K562 (cell line): ENCODE measurements around the gene SRL. TPM values are rescaled to one million over a fixed set of nuclear protein-coding genes. Genes with fewer than 3 reads are reported as not detected.
A peak's percentile ranks its signal among the peaks of the same experiment; 100 is the strongest.

ENCODE experiments used
- ATAC-seq: fragments of 200-7000 bp; cut with Tn5 transposase; 3 replicates; pipeline ENCODE4 v1.9.1; 2020; ENCODE audit warnings: moderate library complexity
- BruUV-seq: library from RNA; stranded (reverse); fragments of 400-500 nt; replicated peaks from 2 replicates; lab custom pipeline; 2021; lab: Mats Ljungman, UMichigan
- CTCF ChIA-PET: fragments of 300-600 bp; formaldehyde crosslinking; extraction: SDS; loops from one replicate; lab custom pipeline; 2021; ENCODE audit warnings: low intra/inter-chr PET ratio; lab: Yijun Ruan, JAX
- POLR2A ChIA-PET: fragments of 300-600, 350-650 bp; sonication (Branson Sonifier 250); formaldehyde crosslinking; extraction: SDS; loops from one replicate; lab custom pipeline; 2021; ENCODE audit warnings: antibody characterized with exemption, inconsistent platforms; lab: Yijun Ruan, JAX
- DNase-seq, 4 experiments: peaks; one replicate each; pipeline versions ENCODE4 v3.0.0 to v3.0.0-alpha.2; 2011 to 2018; ENCODE audit warnings: low spot score in 3 of 4, mixed read lengths in 3 of 4; ENCODE audit errors: extremely low read depth in 1 of 4
- FAIRE-seq: peaks from 2 replicates; lab custom pipeline; 2011; peaks lifted over from hg19 to GRCh38; lab: Jason Lieb, UNC
- H2AFZ ChIP-seq: 2 replicates; pipeline ENCODE4 v1.6.0; 2011; ENCODE audit warnings: low read depth, low read length, control low read depth, inconsistent platforms
- H3K27ac ChIP-seq: fragments of 200-600 bp; 3 replicates; pipeline ENCODE4 v1.8.0; 2011; ENCODE audit warnings: low read depth, mild to moderate bottlenecking, control low read depth, inconsistent platforms, low read length, moderate library complexity, mixed read lengths; ENCODE audit errors: extremely low read depth
- H3K27me3 ChIP-seq, 2 experiments: fragments of 300-600 bp in 1 of 2; 2 replicates in 1 of 2; 3 replicates in 1 of 2; pipeline versions ENCODE4 v1.6.0 to v1.8.0; 2011; ENCODE audit warnings: inconsistent platforms in 2 of 2, low read length in 2 of 2, mild to moderate bottlenecking in 1 of 2, mixed read lengths in 1 of 2, moderate library complexity in 1 of 2; ENCODE audit not compliant: control insufficient read depth in 2 of 2, insufficient read depth in 2 of 2
- H3K36me3 ChIP-seq: fragments of 300-600 bp; 3 replicates; pipeline ENCODE4 v1.8.0; 2011; ENCODE audit warnings: mild to moderate bottlenecking, low read length, inconsistent platforms; ENCODE audit not compliant: control insufficient read depth, insufficient read depth
- H3K4me1 ChIP-seq, 2 experiments: fragments of 200-600 bp in 1 of 2; replicated peaks in 1 of 2; 2 replicates in 1 of 2; 3 replicates in 1 of 2; pipeline versions ENCODE4 v1.5.1 to v1.8.0; 2011; ENCODE audit warnings: inconsistent platforms in 2 of 2, low read length in 2 of 2, mild to moderate bottlenecking in 1 of 2, mixed read lengths in 1 of 2, moderate library complexity in 1 of 2; ENCODE audit not compliant: control insufficient read depth in 2 of 2, insufficient read depth in 2 of 2
- H3K4me2 ChIP-seq: 2 replicates; pipeline ENCODE4 v1.6.1; 2011; ENCODE audit warnings: low read length, control low read depth, inconsistent platforms, mixed read lengths; ENCODE audit not compliant: insufficient read depth
- H3K4me3 ChIP-seq: fragments of 200-600 bp; sonication (generic), shearing (Covaris generic); 2 replicates; pipeline ENCODE4 v1.5.1; 2016; ENCODE audit warnings: control low read depth, inconsistent platforms
- H3K79me2 ChIP-seq: fragments of 200-600 bp; 3 replicates; pipeline ENCODE4 v1.8.0; 2011; ENCODE audit warnings: low read length, inconsistent platforms; ENCODE audit not compliant: control insufficient read depth, insufficient read depth
- H3K9ac ChIP-seq, 2 experiments: 2 replicates each; pipeline versions ENCODE4 v1.6.0 to v1.6.1; 2011; ENCODE audit warnings: low read depth in 2 of 2, low read length in 2 of 2, control low read depth in 1 of 2, inconsistent platforms in 1 of 2, mild to moderate bottlenecking in 1 of 2, mixed read lengths in 1 of 2; ENCODE audit not compliant: insufficient read depth in 1 of 2
- H3K9me1 ChIP-seq: one replicate; pipeline ENCODE4 v1.6.0; 2011; ENCODE audit warnings: inconsistent platforms, mild to moderate bottlenecking, low read length, moderate library complexity; ENCODE audit not compliant: control insufficient read depth, insufficient read depth
- H3K9me3 ChIP-seq: replicated peaks from 2 replicates; pipeline ENCODE4 v1.5.1; 2011; ENCODE audit warnings: low read depth, low read length, inconsistent platforms; ENCODE audit not compliant: control insufficient read depth, insufficient read depth
- H4K20me1 ChIP-seq: replicated peaks from 2 replicates; pipeline ENCODE4 v1.6.1; 2011; ENCODE audit warnings: low read length, inconsistent platforms, mixed read lengths; ENCODE audit not compliant: control insufficient read depth, insufficient read depth
- GATAD2B ChIP-seq: fragments of 450-650 bp; IDR thresholded peaks from 2 replicates; pipeline ENCODE4 v1.6.1; 2017; ENCODE audit warnings: mild to moderate bottlenecking, borderline replicate concordance
- MCM5 ChIP-seq: fragments of 450-650 bp; IDR thresholded peaks from 2 replicates; pipeline ENCODE4 v1.6.1; 2016; ENCODE audit warnings: low read depth
- MIER1 ChIP-seq: fragments of 450-650 bp; IDR thresholded peaks from 2 replicates; pipeline ENCODE4 v1.6.1; 2016; ENCODE audit warnings: antibody characterized with exemption, mild to moderate bottlenecking, low read depth
- NRF1 ChIP-seq, 2 experiments: fragments of 450-650 bp; IDR thresholded peaks in 1 of 2; conservative IDR thresholded peaks in 1 of 2; 2 replicates each; pipeline ENCODE4 v1.6.1; 2014; ENCODE audit warnings: mild to moderate bottlenecking in 2 of 2
- POLR2H ChIP-seq: IDR thresholded peaks from 2 replicates; pipeline ENCODE4 v1.6.1; 2016; ENCODE audit warnings: missing genetic modification characterization, low read depth, mild to moderate bottlenecking, control low read depth, missing compliant biosample characterization, moderate library complexity
- RAD21 ChIP-seq, 2 experiments: fragments of 250-450 bp in 1 of 2; fragments of 450-650 bp in 1 of 2; sonication (Bioruptor Pico) in 1 of 2; formaldehyde crosslinking in 1 of 2; IDR thresholded peaks in 1 of 2; conservative IDR thresholded peaks in 1 of 2; 2 replicates each; pipeline versions ENCODE4 v1.4.0 to v1.8.0; 2020 to 2022; ENCODE audit warnings: mild to moderate bottlenecking in 2 of 2, moderate library complexity in 1 of 2
- SAP30 ChIP-seq: fragments of 200-600 bp; sonication (generic); IDR thresholded peaks from 2 replicates; pipeline ENCODE4 v1.6.1; 2012; ENCODE audit warnings: borderline replicate concordance, low read depth, mild to moderate bottlenecking, moderate library complexity, low read length, control low read depth, inconsistent platforms; ENCODE audit not compliant: insufficient read depth, poor library complexity, severe bottlenecking
- SPI1 ChIP-seq: IDR thresholded peaks from 2 replicates; pipeline ENCODE4 v1.6.1; 2011; ENCODE audit warnings: low read depth, low read length, control low read depth, borderline replicate concordance
- TRIM28 ChIP-seq: fragments of 450-650 bp; IDR thresholded peaks from 2 replicates; pipeline ENCODE4 v1.6.1; 2017
- U2AF2 ChIP-seq: fragments of 200-400 bp; formaldehyde crosslinking; optimal IDR thresholded peaks from 2 replicates; pipeline ENCODE3; 2017; ENCODE audit warnings: low read depth, mild to moderate bottlenecking, low read length
- WGBS: fragments of 100-300 bp; shearing (Covaris generic); methylation state at CpG from one replicate; pipeline ENCODE4 v1.1.6; 2016; ENCODE audit warnings: low coverage, mixed read lengths; ENCODE audit not compliant: insufficient coverage; ENCODE audit errors: missing lambda C conversion rate; 5-methylcytosine and 5-hydroxymethylcytosine counted together
- in situ Hi-C: fragments of 300-500 bp; cut with MboI; formaldehyde crosslinking; loops from 4 replicates; pipeline ENCODE4 v1.15.0; 2018; ENCODE audit warnings: inconsistent platforms, mixed read lengths
- intact Hi-C: fragments of 100-400 bp; cut with micrococcal nuclease; formaldehyde crosslinking; loops from 2 replicates; pipeline ENCODE4 v1.14.2; 2022
- polyA plus RNA-seq, 8 experiments: library from polyadenylated mRNA; depleted of rRNA in 4 of 8; stranded (reverse) in 5 of 8; unstranded in 3 of 8; fragments of >200 nt; fragmentation: Nextera tagmentation in 2 of 8; fragmentation: Illumina TruSeq in 1 of 8; extraction: Ambion mirVana in 2 of 8; extraction: Trizol in 1 of 8; gene quantifications; 2 replicates each; pipeline versions ENCODE4 v1.2.1 to v1.2.3, GENCODE V29; 2011 to 2014; ENCODE audit warnings: inconsistent platforms in 1 of 8, missing spikeins in 1 of 8
- total RNA-seq, 7 experiments: library from RNA; depleted of rRNA in 6 of 7; stranded (reverse); fragments of >200 nt in 6 of 7; fragmentation: Illumina TruSeq in 2 of 7; extraction: Trizol in 2 of 7; gene quantifications; 2 replicates each; pipeline versions ENCODE4 v1.2.1 to v1.2.3, GENCODE V29; 2011 to 2021; ENCODE audit warnings: low replicate concordance in 1 of 7
- TF ChIP-seq, protein P1 (sequence below): fragments of 250-450 bp; sonication (Bioruptor Pico); IDR thresholded peaks from 2 replicates; pipeline ENCODE4 v1.6.1; 2021; ENCODE audit warnings: mild to moderate bottlenecking
- TF ChIP-seq, protein P2 (sequence below): sonication (generic); formaldehyde crosslinking; IDR thresholded peaks from 2 replicates; pipeline ENCODE4 v1.8.0; 2022; ENCODE audit warnings: missing genetic modification reagents, mild to moderate bottlenecking, moderate library complexity, borderline replicate concordance
- TF ChIP-seq, protein P3 (sequence below): sonication (generic); formaldehyde crosslinking; IDR thresholded peaks from 2 replicates; pipeline ENCODE4 v1.9.0; 2022; ENCODE audit warnings: mild to moderate bottlenecking, missing genetic modification reagents
- TF ChIP-seq, protein P4 (sequence below), 2 experiments: fragments of 250-450 bp in 1 of 2; fragments of 450-650 bp in 1 of 2; sonication (Bioruptor Pico) in 1 of 2; IDR thresholded peaks; 2 replicates each; pipeline versions ENCODE4 v1.6.1 to v1.8.0; 2016 to 2021; ENCODE audit warnings: mild to moderate bottlenecking in 2 of 2, moderate library complexity in 2 of 2, missing compliant biosample characterization in 1 of 2, missing genetic modification characterization in 1 of 2
- TF ChIP-seq, protein P5 (sequence below), 3 experiments: fragments of 200-800 bp in 1 of 3; sonication (Bioruptor generic) in 1 of 3; sonication (generic) in 1 of 3; formaldehyde crosslinking in 1 of 3; IDR thresholded peaks; 2 replicates each; pipeline versions ENCODE4 v1.6.1 to v1.8.0; 2016 to 2022; ENCODE audit warnings: mild to moderate bottlenecking in 2 of 3, missing compliant biosample characterization in 2 of 3, missing genetic modification characterization in 2 of 3, missing genetic modification reagents in 1 of 3

SRL gene
- total and polyA plus RNA-seq, 9 of the 15 experiments (the other 6 are each of a cell fraction or from before 2014, with no cell fraction given), result 0.01 TPM; not detected in 8

DNA sequence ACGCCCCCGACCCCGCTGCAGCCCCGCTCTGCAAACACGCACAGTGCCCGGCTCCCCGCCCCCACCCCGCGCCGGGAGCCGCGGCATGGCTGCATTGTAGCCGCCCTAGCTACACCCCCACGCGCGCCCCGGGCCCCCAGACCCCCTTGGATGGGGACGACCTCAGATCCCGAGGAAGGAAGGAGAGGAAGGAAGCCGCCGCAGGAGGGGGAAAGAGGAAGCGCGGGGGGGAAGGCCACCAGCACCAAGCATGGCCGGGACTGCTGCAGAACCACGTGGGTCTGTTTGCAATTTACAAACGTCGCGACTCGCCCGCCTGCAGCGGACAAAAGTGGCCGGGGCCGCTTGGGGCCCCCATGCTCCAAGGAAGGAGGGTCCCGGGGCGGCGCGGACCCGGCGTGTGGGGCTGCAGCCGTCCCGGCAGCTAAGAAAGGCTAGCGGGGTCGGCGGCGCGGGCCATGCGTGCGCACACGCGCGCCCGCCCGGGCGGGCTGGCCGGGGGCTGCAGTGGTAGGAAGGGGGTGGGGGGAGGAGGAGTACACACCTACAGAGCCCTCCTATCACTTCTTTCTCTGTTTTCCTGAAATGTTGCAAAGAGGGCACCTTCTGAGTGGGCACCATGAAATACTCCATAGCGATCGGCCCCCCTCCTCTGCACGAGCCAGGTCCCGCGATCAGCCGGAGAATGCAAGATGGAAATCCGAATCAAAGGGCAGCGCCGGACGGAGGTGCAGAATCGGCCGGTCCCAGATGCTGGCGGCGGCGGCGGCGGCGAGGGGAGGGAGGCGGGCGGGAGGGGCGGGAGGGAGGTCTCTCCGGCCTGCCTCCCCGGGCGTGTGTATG is 30.5 kb upstream of the SRL start:
- Histone ChIP-seq H3K9me1 (no peaks in the 10 kb centered on the region), H4K20me1 (no peaks in the 10 kb centered on the region), H3K4me3 (peak overlapping the region; percentile 98), H3K36me3 (peaks cover 15% of the 10 kb centered on the region; the same call in 1 of the 3 replicates), H3K9ac (peak overlapping the region; percentile 95 to 97), H3K27me3 (no peaks in the 10 kb centered on the region), H3K27ac (peak overlapping the region; percentile 90), H3K4me1 (peaks cover 17 to 29% of the 10 kb centered on the region in 2 experiments; a peak in 4 of 5 replicates), H3K4me2 (peak overlapping the region; percentile 85), H3K79me2 (peaks cover 51% of the 10 kb centered on the region), H3K9me3 (no peaks in the 10 kb centered on the region), H2AFZ (peak overlapping the region; percentile 72)
- peak; percentile 57 to 66 (median 62) for DNase-seq
- intact Hi-C loops (no loop called here), in situ Hi-C loops (loop anchor here (5.0 kb wide), 1 partner anchor 75 kb away; no protein-coding TSS in a partner anchor)
- POLR2A ChIA-PET, result interaction anchor here (0.6 to 1.7 kb wide), 12 partner anchors 10 to 595 kb away, joined by 3 to 6 read pairs (median 4); no protein-coding TSS in a partner anchor
- BruUV-seq, result TSS peak; percentile 40
- no peak for FAIRE-seq
- peak; percentile 22 for ATAC-seq
- CTCF ChIA-PET, result interaction anchor here (0.8 kb wide), 1 partner anchor 19 kb away, joined by 3 read pairs; no protein-coding TSS in a partner anchor
- 2% methylated on average over 28 of the region's 79 CpGs for WGBS
- TF ChIP-seq GATAD2B, result no peak
- TF ChIP-seq, protein P1, sequence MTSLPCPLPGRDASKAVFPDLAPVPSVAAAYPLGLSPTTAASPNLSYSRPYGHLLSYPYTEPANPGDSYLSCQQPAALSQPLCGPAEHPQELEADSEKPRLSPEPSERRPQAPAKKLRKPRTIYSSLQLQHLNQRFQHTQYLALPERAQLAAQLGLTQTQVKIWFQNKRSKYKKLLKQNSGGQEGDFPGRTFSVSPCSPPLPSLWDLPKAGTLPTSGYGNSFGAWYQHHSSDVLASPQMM (CRISPR knock-in tag), result no peak
- no peak for TF ChIP-seq U2AF2
- peak in 1 of 2 experiments; percentile 29; a peak in 2 of 4 replicates for TF ChIP-seq NRF1 (conservative IDR thresholded peaks at IDR 0.05 in 1 of 2, IDR thresholded peaks at IDR 0.05 in 1 of 2)
- TF ChIP-seq SPI1, result peak; percentile 83
- no peak for TF ChIP-seq RAD21 (CRISPR knock-in tag; conservative IDR thresholded peaks at IDR 0.05 in 1 of 2, IDR thresholded peaks at IDR 0.05 in 1 of 2)
- TF ChIP-seq, protein P2, sequence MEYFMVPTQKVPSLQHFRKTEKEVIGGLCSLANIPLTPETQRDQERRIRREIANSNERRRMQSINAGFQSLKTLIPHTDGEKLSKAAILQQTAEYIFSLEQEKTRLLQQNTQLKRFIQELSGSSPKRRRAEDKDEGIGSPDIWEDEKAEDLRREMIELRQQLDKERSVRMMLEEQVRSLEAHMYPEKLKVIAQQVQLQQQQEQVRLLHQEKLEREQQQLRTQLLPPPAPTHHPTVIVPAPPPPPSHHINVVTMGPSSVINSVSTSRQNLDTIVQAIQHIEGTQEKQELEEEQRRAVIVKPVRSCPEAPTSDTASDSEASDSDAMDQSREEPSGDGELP (CRISPR knock-in tag), result no peak
- TF ChIP-seq POLR2H (tag), result no peak
- no peak for TF ChIP-seq MIER1
- TF ChIP-seq, protein P3, sequence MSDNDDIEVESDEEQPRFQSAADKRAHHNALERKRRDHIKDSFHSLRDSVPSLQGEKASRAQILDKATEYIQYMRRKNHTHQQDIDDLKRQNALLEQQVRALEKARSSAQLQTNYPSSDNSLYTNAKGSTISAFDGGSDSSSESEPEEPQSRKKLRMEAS (CRISPR knock-in tag), result no peak; the same call in none of the 2 replicates
- no peak for TF ChIP-seq MCM5
- TF ChIP-seq, protein P4, sequence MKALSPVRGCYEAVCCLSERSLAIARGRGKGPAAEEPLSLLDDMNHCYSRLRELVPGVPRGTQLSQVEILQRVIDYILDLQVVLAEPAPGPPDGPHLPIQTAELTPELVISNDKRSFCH (CRISPR knock-in tag; IDR thresholded peaks at IDR 0.05), result no peak
- TF ChIP-seq, protein P4 (tag; IDR thresholded peaks at IDR 0.05), result no peak
- TF ChIP-seq TRIM28, result no peak
- peak; percentile 95 for TF ChIP-seq SAP30
- TF ChIP-seq, protein P5, sequence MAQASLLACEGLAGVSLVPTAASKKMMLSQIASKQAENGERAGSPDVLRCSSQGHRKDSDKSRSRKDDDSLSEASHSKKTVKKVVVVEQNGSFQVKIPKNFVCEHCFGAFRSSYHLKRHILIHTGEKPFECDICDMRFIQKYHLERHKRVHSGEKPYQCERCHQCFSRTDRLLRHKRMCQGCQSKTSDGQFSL (CRISPR knock-in tag; IDR thresholded peaks at IDR 0.05), result 0 out of 2 replicates have a peak, but pooled peaks have one; percentile 6
- TF ChIP-seq, protein P5 (tag; IDR thresholded peaks at IDR 0.05), result peak in 1 of 2 experiments; percentile 50; a peak in 1 of 4 replicates
